ENCODE measurements around the gene WDR7.

DNA sequence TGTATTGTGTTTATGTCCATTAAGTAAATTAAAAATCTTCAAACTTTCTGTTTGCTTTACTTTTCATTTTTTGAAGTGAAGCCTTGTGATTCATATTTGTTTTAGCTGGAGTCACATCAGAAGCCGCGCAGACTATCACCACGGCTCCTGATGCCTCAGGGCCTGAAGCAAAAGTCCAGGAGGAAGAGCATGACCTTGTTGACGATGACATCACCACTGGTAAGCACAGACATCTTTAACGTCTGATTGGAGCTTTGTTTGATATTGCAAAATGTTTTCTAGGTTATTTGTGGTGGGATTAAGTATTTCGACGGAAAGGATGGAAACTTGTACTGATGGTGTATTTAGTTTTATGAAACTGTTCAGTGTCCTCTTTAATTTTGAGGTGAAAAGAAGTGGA lies 164.8 kb downstream of the WDR7 start:
- TF ChIP-seq YY1 (IDR thresholded peaks at IDR 0.05; ENCODE audit: low read depth) = no peak
- TF ChIP-seq RAD21 (IDR thresholded peaks at IDR 0.05; ENCODE audit: low read depth) = no peak
- TF ChIP-seq ZBTB7A (IDR thresholded peaks at IDR 0.05; ENCODE audit: low read depth) = no peak
- no peak for TF ChIP-seq EP300 (IDR thresholded peaks at IDR 0.05; ENCODE audit: borderline replicate concordance)
- TF ChIP-seq TCF12 (IDR thresholded peaks at IDR 0.05; ENCODE audit: low read depth) = no peak
- TF ChIP-seq, protein P1, sequence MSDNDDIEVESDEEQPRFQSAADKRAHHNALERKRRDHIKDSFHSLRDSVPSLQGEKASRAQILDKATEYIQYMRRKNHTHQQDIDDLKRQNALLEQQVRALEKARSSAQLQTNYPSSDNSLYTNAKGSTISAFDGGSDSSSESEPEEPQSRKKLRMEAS (IDR thresholded peaks at IDR 0.05) = no peak
